Transverse colon (tissue), 4 donors: ENCODE results near the gene FBXO42. TPM values are rescaled to one million over a fixed set of nuclear protein-coding genes. Genes with fewer than 3 reads are reported as not detected.

Experiments
- DNase-seq: peaks from one replicate; pipeline ENCODE4 v3.0.0-alpha.2; 2019
- H3K27ac ChIP-seq, 4 donors: fragments of 200-600 bp; sonication (generic); 2 replicates each; pipeline ENCODE4 v1.5.1; 2016 to 2018; ENCODE audit warnings: inconsistent platforms in 4 of 4
- H3K27me3 ChIP-seq: fragments of 200-600 bp; sonication (generic); 2 replicates; pipeline ENCODE4 v1.5.1; 2017; ENCODE audit warnings: inconsistent platforms
- H3K36me3 ChIP-seq, 4 donors: fragments of 200-600 bp; sonication (generic); 2 replicates each; pipeline ENCODE4 v1.5.1; 2017 to 2019; ENCODE audit warnings: inconsistent platforms in 4 of 4
- H3K4me1 ChIP-seq, 4 donors: fragments of 200-600 bp; sonication (generic); 2 replicates each; pipeline ENCODE4 v1.5.1; 2017 to 2020; ENCODE audit warnings: inconsistent platforms in 4 of 4
- H3K4me3 ChIP-seq, 4 donors: fragments of 200-600 bp; sonication (generic); 1 replicate in 1 of 4; 2 replicates in 3 of 4; pipeline versions ENCODE4 v1.5.1 to v1.6.1; 2017 to 2019; ENCODE audit warnings: inconsistent platforms in 4 of 4
- H3K9me3 ChIP-seq, 2 donors: fragments of 200-600 bp; sonication (generic); 2 replicates each; pipeline ENCODE4 v1.5.1; 2017 to 2019; ENCODE audit warnings: inconsistent platforms in 2 of 2
- EP300 ChIP-seq: sonication (generic); formaldehyde crosslinking; IDR thresholded peaks from one replicate; pipeline ENCODE4 v1.6.1; 2017; ENCODE audit warnings: antibody characterized with exemption, low read depth
- POLR2A ChIP-seq: fragments of 450-650 bp; IDR thresholded peaks from one replicate; pipeline ENCODE4 v1.6.1; 2016; ENCODE audit warnings: antibody characterized with exemption, mild to moderate bottlenecking, moderate library complexity
- POLR2AphosphoS5 ChIP-seq, 3 donors: sonication (generic); formaldehyde crosslinking; IDR thresholded peaks; one replicate each; pipeline ENCODE4 v1.6.1; 2016; ENCODE audit warnings: antibody characterized with exemption in 3 of 3
- WGBS, 2 donors: methylation state at CpG; one replicate each; pipeline ENCODE4 v1.1.5; 2018; ENCODE audit warnings: low coverage in 1 of 2; 5-methylcytosine and 5-hydroxymethylcytosine counted together
- in situ Hi-C, 4 donors: fragments of 200-750 bp; cut with MboI; loops; one replicate each; pipeline versions ENCODE4 v1.15.0 to v1.15.1; 2017; ENCODE audit warnings: low sequenced_read_pairs in 3 of 4, low pct_ligation_motif_present in 1 of 4, low pct_unique_long_range_greater_than_20kb in 1 of 4
- intact Hi-C: fragments of 100-400 bp; cut with DNase I; formaldehyde crosslinking; loops from one replicate; pipeline ENCODE4 v1.15.1; 2023; ENCODE audit warnings: low total_unique reads
- total RNA-seq, 4 donors: library from RNA; depleted of rRNA; stranded (reverse); fragments of >200 nt; gene quantifications; one replicate each; pipeline ENCODE4 v1.1.0, GENCODE V29; 2016
- TF ChIP-seq, protein P1 (sequence below), 5 experiments: fragments of 200-600 bp in 3 of 5; fragments of 450-650 bp in 2 of 5; sonication (generic) in 3 of 5; IDR thresholded peaks; 1 replicate in 2 of 5; 2 replicates in 3 of 5; pipeline ENCODE4 v1.5.1; 2016 to 2017; ENCODE audit warnings: antibody characterized with exemption in 5 of 5, inconsistent platforms in 3 of 5, mild to moderate bottlenecking in 2 of 5, moderate library complexity in 1 of 5

Gene FBXO42
- total RNA-seq, 4 donors from 2014 or later: 15.7 to 25.4 (median 18.8) TPM

DNA sequence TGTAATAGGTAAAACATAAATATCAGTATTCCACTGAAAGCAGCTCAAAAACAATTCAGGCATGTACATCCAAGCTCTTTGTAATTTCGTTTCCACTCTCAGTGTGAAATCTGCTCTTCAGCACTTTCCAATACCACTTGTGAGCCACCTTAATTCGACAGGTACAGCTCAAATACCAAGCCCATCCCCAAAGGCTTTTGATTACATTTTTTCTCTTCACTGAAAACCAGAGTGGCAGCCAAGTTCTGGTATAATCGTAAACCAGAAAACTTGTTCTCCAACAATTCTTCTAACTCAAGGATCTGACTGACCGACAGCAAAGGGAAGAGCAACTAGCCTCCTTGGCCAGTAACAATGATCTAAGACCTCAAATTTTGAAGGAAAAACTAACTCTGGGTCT, 36.8 kb downstream of the FBXO42 start:
- 60% methylated on average over 4 of the region's 4 CpGs for WGBS, 2 donors
- H3K36me3 ChIP-seq: peaks cover 0 to 33% (median 0%) of the 10 kb centered on the region in 4 donors
- TF ChIP-seq EP300 (no peak), POLR2AphosphoS5 (IDR thresholded peaks at IDR 0.05) (no peak), POLR2A (no peak)
- TF ChIP-seq, protein P1, sequence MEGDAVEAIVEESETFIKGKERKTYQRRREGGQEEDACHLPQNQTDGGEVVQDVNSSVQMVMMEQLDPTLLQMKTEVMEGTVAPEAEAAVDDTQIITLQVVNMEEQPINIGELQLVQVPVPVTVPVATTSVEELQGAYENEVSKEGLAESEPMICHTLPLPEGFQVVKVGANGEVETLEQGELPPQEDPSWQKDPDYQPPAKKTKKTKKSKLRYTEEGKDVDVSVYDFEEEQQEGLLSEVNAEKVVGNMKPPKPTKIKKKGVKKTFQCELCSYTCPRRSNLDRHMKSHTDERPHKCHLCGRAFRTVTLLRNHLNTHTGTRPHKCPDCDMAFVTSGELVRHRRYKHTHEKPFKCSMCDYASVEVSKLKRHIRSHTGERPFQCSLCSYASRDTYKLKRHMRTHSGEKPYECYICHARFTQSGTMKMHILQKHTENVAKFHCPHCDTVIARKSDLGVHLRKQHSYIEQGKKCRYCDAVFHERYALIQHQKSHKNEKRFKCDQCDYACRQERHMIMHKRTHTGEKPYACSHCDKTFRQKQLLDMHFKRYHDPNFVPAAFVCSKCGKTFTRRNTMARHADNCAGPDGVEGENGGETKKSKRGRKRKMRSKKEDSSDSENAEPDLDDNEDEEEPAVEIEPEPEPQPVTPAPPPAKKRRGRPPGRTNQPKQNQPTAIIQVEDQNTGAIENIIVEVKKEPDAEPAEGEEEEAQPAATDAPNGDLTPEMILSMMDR (IDR thresholded peaks at IDR 0.05): no peak
- DNase-seq: no peak
- no peaks in the 10 kb centered on the region for H3K9me3 ChIP-seq
- H3K27ac ChIP-seq: no peak overlapping the region
- H3K4me1 ChIP-seq: peaks cover 0 to 24% (median 2%) of the 10 kb centered on the region in 4 donors
- H3K4me3 ChIP-seq: no peak overlapping the region
- intact Hi-C loops (no loop called here), in situ Hi-C loops (no loop called here)
- H3K27me3 ChIP-seq: no peaks in the 10 kb centered on the region

DNA sequence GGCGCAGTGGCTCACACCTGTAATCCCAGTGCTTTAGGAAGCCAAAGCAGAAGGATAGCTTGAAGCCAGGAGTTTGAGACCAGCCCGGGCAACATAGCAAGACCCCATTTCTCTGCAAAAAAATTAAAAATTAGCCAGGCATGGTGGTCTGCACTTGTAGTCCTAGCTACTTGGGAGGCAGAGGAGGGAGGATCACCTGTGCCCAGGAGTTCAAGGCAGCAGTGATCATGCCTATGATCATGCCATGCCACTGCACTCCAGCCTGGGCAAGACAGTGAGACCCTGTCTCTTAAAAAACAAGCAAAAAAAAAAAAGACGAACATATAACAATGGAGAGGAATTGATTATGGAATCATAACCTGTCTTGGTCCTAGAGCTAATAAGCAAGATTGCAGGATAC, 45.1 kb downstream of the FBXO42 start:
- intact Hi-C loops (no loop called here), in situ Hi-C loops (no loop called here)
- no peak for DNase-seq
- Histone ChIP-seq H3K9me3 (no peaks in the 10 kb centered on the region), H3K36me3 (peaks cover 0 to 48% (median 22%) of the 10 kb centered on the region in 4 donors), H3K4me3 (no peak overlapping the region), H3K27ac (no peak overlapping the region), H3K4me1 (no peaks in the 10 kb centered on the region), H3K27me3 (no peaks in the 10 kb centered on the region)
- TF ChIP-seq POLR2A: no peak
- TF ChIP-seq EP300: no peak
- TF ChIP-seq, protein P1 (IDR thresholded peaks at IDR 0.05): no peak
- TF ChIP-seq POLR2AphosphoS5 (IDR thresholded peaks at IDR 0.05): no peak
- WGBS, 2 donors: 95 to 100% methylated on average over 2 to 3 of the region's 3 CpGs

DNA sequence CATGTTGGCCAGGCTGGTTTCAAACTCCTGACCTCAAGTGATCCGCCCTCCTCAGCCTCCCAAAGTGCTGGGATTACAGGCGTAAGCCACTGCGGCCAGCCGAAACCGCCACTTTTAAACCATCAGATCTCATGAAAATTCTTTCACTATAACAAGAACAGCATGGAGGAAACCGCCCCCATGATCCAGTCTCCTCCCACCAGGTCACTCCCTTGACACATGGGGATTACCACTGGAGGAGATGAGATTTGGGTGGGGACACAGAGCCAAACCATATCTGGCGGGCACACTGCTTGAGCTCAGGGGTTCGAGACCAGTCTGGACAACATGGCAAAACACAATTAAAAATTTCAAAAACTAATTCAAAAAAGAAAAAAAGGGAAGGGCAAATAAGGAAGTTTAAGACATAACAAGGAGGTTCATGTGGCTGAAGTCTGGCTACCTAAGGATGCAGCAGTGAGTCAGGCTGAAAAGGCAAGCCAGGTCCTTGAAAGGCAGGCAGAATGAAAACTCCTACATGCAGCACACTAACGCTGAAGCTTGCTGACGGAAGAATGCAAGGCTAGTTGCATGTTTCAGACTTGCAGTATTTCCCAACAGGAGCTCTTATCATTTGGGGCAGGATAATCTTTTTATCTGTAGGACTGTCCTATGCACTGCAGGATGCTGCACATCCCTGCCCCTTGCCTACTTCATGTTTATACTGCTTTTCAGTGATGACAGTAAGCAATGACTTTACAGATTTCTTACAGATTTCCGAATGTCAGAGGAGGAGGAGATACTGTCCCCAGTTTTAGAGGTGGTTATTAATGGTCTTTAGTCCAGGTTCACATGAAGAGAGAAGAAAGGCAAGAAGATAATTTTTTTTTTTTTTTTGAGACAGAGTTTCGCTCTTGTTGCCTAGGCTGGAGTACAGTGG, 49.3 kb downstream of the FBXO42 start:
- intact Hi-C loops (no loop called here), in situ Hi-C loops (no loop called here)
- no peaks in the 10 kb centered on the region for H3K9me3 ChIP-seq
- H3K27ac ChIP-seq: no peak overlapping the region
- no peaks in the 10 kb centered on the region for H3K27me3 ChIP-seq
- no peak overlapping the region for H3K4me3 ChIP-seq
- 87 to 92% methylated on average over 3 to 12 of the region's 12 CpGs for WGBS, 2 donors
- DNase-seq: no peak
- TF ChIP-seq POLR2A (no peak), POLR2AphosphoS5 (IDR thresholded peaks at IDR 0.05) (no peak), EP300 (no peak)
- TF ChIP-seq, protein P1 (IDR thresholded peaks at IDR 0.05): no peak
- peaks cover 0 to 3% (median 0%) of the 10 kb centered on the region in 4 donors for H3K4me1 ChIP-seq
- peaks cover 0 to 34% (median 14%) of the 10 kb centered on the region in 4 donors for H3K36me3 ChIP-seq

DNA sequence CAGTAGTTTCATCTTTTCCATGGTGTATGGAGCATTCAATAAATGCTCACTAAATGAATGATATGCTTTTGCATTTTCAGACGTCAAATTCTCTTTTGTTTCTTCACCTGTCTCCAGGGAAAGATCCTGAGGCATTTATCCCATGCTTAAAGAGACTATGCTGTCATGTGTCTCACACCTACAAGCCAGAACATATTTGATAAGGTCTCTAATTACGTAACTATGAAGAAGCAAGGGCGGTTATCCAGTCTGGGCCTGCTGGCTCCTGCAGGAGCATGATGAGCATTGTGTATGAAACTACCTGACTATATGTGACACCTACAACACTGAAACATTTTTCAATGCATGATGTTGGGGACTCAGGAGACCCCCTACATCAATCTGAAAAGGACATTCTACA, 51.8 kb downstream of the FBXO42 start:
- H3K9me3 ChIP-seq: no peaks in the 10 kb centered on the region
- H3K36me3 ChIP-seq: peaks cover 0 to 25% (median 9%) of the 10 kb centered on the region in 4 donors
- no peak overlapping the region for H3K4me3 ChIP-seq
- 85 to 100% methylated on average over 1 to 3 of the region's 3 CpGs for WGBS, 2 donors
- peaks cover 0 to 3% (median 0%) of the 10 kb centered on the region in 4 donors for H3K4me1 ChIP-seq
- no peaks in the 10 kb centered on the region for H3K27me3 ChIP-seq
- DNase-seq: no peak
- TF ChIP-seq POLR2A (no peak), POLR2AphosphoS5 (IDR thresholded peaks at IDR 0.05) (no peak), EP300 (no peak)
- TF ChIP-seq, protein P1 (IDR thresholded peaks at IDR 0.05): no peak
- H3K27ac ChIP-seq: no peak overlapping the region
- intact Hi-C loops: no loop called here
- in situ Hi-C loops: no loop called here
